Loucy (cell line): ENCODE data around the gene ABHD17A.
"Not testable (repeated sequence)": the region's sequence is repeated elsewhere in the genome, so short reads cannot be mapped to it uniquely, and the experiment has no call there.

Experiments
- H2AFZ ChIP-seq: fragments of 200-600 bp; sonication (generic); 2 replicates; pipeline ENCODE4 v1.6.0; 2016; ENCODE audit warnings: antibody characterized with exemption, mild to moderate bottlenecking, low read length, moderate library complexity
- H3F3A ChIP-seq: fragments of 200-600 bp; 2 replicates; pipeline ENCODE4 v1.6.0; 2016; ENCODE audit warnings: antibody characterized with exemption, low read depth, mild to moderate bottlenecking
- H3K27me3 ChIP-seq: fragments of 200-600 bp; sonication (generic); 2 replicates; pipeline ENCODE4 v1.6.1; 2014; ENCODE audit warnings: low read length, mild to moderate bottlenecking; ENCODE audit not compliant: insufficient read depth, poor library complexity, severe bottlenecking
- H3K36me3 ChIP-seq: fragments of 200-600 bp; sonication (generic); 2 replicates; pipeline ENCODE4 v1.6.1; 2016; ENCODE audit warnings: low read length; ENCODE audit not compliant: insufficient read depth
- H3K4me1 ChIP-seq: fragments of 200-600 bp; sonication (generic); 2 replicates; pipeline ENCODE4 v1.5.1; 2014; ENCODE audit warnings: low read length, mild to moderate bottlenecking; ENCODE audit not compliant: insufficient read depth, poor library complexity, severe bottlenecking
- H3K4me2 ChIP-seq: fragments of 200-600 bp; sonication (generic); 2 replicates; pipeline ENCODE4 v1.6.0; 2014; ENCODE audit warnings: antibody characterized with exemption, low read length, low read depth, mild to moderate bottlenecking; ENCODE audit not compliant: poor library complexity, severe bottlenecking
- H3K4me3 ChIP-seq: fragments of 200-600 bp; sonication (generic); 2 replicates; pipeline ENCODE4 v1.5.1; 2014; ENCODE audit warnings: low read length, mild to moderate bottlenecking, mixed read lengths; ENCODE audit not compliant: poor library complexity, severe bottlenecking
- H3K79me2 ChIP-seq: fragments of 200-600 bp; sonication (generic); 2 replicates; pipeline ENCODE4 v1.6.1; 2014; ENCODE audit warnings: low read length; ENCODE audit not compliant: insufficient read depth
- H3K9ac ChIP-seq: fragments of 200-600 bp; sonication (generic); 2 replicates; pipeline ENCODE4 v1.6.0; 2014; ENCODE audit warnings: mild to moderate bottlenecking, low read depth, low read length, moderate library complexity; ENCODE audit not compliant: poor library complexity, severe bottlenecking
- H3K9me2 ChIP-seq: fragments of 200-600 bp; sonication (generic); replicated peaks from 2 replicates; pipeline ENCODE4 v1.6.1; 2016; ENCODE audit warnings: low read depth, low read length, mixed read lengths
- H3K9me3 ChIP-seq: fragments of 200-600 bp; sonication (generic); 2 replicates; pipeline ENCODE4 v1.6.1; 2014; ENCODE audit warnings: mild to moderate bottlenecking, antibody characterized with exemption, low read length, low read depth; ENCODE audit not compliant: insufficient read depth
- H4K20me1 ChIP-seq: fragments of 200-600 bp; sonication (generic); 2 replicates; pipeline ENCODE4 v1.6.0; 2014; ENCODE audit warnings: antibody characterized with exemption, low read length, mild to moderate bottlenecking; ENCODE audit not compliant: insufficient read depth, poor library complexity, severe bottlenecking
- EZH2phosphoT487 ChIP-seq: fragments of 200-600 bp; IDR thresholded peaks from 2 replicates; pipeline ENCODE4 v1.6.1; 2018; ENCODE audit warnings: antibody characterized with exemption, mild to moderate bottlenecking, moderate library complexity, borderline replicate concordance
- TF ChIP-seq, protein P1 (sequence below): fragments of 200-600 bp; sonication (generic); conservative IDR thresholded peaks from 2 replicates; pipeline ENCODE4 v1.5.1; 2014; ENCODE audit warnings: mild to moderate bottlenecking, antibody characterized with exemption, low read length

Gene ABHD17A

DNA sequence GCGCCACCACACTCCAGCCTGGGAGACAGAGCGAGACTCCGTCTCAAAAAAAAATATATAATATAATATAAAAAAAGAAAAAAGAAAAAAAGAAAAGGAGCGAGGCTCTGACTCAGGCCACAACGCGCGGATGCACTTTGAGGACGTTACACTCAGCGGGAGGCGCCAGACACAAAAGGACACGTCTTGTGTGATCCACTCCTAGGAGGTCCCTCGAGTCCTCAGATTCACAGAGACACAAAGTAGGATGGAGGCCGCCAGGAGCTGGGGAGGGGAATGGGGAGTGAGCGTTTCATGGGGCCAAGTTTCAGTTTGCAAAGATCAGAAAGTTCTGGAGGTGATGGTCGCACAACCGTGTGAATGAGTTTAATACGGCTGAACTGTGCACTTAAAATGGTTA is 8.5 kb upstream of the ABHD17A start:
- H3K4me1 ChIP-seq, result peaks cover 30% of the 10 kb centered on the region
- no peaks in the 10 kb centered on the region for H3K9me2 ChIP-seq
- no peak overlapping the region for H3K4me2 ChIP-seq
- no peaks in the 10 kb centered on the region for H3K9me3 ChIP-seq
- H3K27me3 ChIP-seq, result no peaks in the 10 kb centered on the region
- H3K36me3 ChIP-seq, result no peaks in the 10 kb centered on the region
- no peaks in the 10 kb centered on the region for H4K20me1 ChIP-seq
- no peak overlapping the region for H2AFZ ChIP-seq
- TF ChIP-seq EZH2phosphoT487, result no peak
- TF ChIP-seq, protein P1, sequence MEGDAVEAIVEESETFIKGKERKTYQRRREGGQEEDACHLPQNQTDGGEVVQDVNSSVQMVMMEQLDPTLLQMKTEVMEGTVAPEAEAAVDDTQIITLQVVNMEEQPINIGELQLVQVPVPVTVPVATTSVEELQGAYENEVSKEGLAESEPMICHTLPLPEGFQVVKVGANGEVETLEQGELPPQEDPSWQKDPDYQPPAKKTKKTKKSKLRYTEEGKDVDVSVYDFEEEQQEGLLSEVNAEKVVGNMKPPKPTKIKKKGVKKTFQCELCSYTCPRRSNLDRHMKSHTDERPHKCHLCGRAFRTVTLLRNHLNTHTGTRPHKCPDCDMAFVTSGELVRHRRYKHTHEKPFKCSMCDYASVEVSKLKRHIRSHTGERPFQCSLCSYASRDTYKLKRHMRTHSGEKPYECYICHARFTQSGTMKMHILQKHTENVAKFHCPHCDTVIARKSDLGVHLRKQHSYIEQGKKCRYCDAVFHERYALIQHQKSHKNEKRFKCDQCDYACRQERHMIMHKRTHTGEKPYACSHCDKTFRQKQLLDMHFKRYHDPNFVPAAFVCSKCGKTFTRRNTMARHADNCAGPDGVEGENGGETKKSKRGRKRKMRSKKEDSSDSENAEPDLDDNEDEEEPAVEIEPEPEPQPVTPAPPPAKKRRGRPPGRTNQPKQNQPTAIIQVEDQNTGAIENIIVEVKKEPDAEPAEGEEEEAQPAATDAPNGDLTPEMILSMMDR, result no peak
- H3F3A ChIP-seq, result no peaks in the 10 kb centered on the region
- no peak overlapping the region for H3K4me3 ChIP-seq
- H3K79me2 ChIP-seq, result peaks cover 5% of the 10 kb centered on the region; the same call in 1 of the 2 replicates
- no peak overlapping the region for H3K9ac ChIP-seq

DNA sequence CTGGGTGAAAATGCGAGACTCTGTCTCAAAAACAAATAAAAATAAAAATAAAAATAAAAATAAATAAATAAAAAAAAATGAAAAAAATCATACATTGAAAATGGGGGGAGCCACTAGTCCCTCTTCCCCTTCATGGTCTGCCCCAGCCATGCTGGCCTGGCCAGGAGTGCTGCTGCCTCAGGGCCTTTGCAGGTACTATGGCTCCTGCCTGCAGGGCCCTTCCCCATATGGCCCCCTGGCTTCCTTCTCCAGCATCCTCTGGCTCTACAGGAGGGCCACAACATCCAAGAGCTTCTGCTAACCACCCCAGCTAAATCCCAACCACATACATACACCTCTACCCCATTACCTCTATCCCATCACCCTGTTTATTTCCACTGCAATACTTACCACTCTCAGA is 4.6 kb upstream of the ABHD17A start:
- no peak overlapping the region for H3K4me3 ChIP-seq
- H3F3A ChIP-seq, result no peaks in the 10 kb centered on the region
- no peaks in the 10 kb centered on the region for H3K9me2 ChIP-seq
- no peaks in the 10 kb centered on the region for H3K36me3 ChIP-seq
- no peaks in the 10 kb centered on the region for H3K9me3 ChIP-seq
- H2AFZ ChIP-seq, result no peak overlapping the region
- no peaks in the 10 kb centered on the region for H3K27me3 ChIP-seq
- H3K79me2 ChIP-seq, result peaks cover 2% of the 10 kb centered on the region
- no peak overlapping the region for H3K9ac ChIP-seq
- TF ChIP-seq, protein P1, result no peak
- no peak for TF ChIP-seq EZH2phosphoT487
- no peak overlapping the region for H3K4me2 ChIP-seq
- H3K4me1 ChIP-seq, result peaks cover 3% of the 10 kb centered on the region
- H4K20me1 ChIP-seq, result peaks cover under 1% of the 10 kb centered on the region

DNA sequence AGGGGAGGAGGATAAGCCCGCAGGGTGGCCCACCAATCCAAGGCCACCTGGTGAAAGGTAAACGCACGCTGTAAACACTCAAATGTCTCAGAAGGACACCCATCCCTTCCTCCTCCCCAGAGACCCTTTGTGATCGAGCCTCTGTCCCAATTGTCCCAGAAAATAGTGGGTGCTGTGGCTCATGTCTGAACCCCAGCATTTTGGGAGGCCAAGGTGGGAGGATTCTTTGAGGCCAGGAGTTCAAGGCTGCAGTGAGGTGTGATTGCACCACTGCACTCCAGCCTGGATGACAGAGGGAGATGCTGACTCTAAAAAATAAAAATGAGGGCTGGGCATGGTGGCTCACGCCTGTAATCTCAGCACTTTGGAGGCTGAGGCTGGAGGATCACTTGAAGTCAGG is 3.1 kb upstream of the ABHD17A start:
- Histone ChIP-seq H3K4me2 (no peak overlapping the region), H4K20me1 (peaks cover 16% of the 10 kb centered on the region), H3K4me3 (no peak overlapping the region), H3K27me3 (no peaks in the 10 kb centered on the region), H3K9me2 (no peaks in the 10 kb centered on the region), H3K79me2 (peaks cover 18% of the 10 kb centered on the region), H3K9ac (no peak overlapping the region), H3K4me1 (peaks cover 15% of the 10 kb centered on the region), H3K36me3 (no peaks in the 10 kb centered on the region), H2AFZ (no peak overlapping the region), H3F3A (no peaks in the 10 kb centered on the region), H3K9me3 (no peaks in the 10 kb centered on the region)
- TF ChIP-seq, protein P1, result no peak
- TF ChIP-seq EZH2phosphoT487, result no peak

DNA sequence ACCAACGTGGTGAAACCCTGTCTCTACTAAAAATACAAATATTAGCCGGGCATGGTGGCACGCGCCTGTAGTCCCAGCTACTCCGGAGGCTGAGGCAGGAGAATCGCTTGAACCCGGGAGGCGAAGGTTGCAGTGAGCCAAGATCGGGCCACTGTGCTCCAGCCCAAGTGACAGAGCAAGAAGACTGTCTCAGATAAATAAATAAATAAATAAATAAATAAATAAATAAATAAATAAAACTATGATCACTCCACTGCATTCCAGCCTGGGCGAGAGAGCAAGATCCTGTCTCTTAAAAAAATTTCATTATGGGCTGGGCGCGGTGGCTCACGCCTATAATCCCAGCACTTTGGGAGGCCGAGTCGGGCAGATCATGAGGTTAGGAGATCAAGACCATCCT is 1.1 kb upstream of the ABHD17A start:
- H3F3A ChIP-seq, H3K4me3 ChIP-seq, H3K36me3 ChIP-seq, H3K4me2 ChIP-seq, H3K27me3 ChIP-seq, H2AFZ ChIP-seq, H3K9me3 ChIP-seq, H3K9ac ChIP-seq, H3K9me2 ChIP-seq: not testable (repeated sequence)
- Histone ChIP-seq H3K79me2 (peaks cover 37% of the 10 kb centered on the region), H4K20me1 (peaks cover 31% of the 10 kb centered on the region), H3K4me1 (peaks cover 32% of the 10 kb centered on the region)
